A549 (cell line): ENCODE data around the gene NAGPA. TPM values are rescaled to one million over a fixed set of nuclear protein-coding genes. Genes with fewer than 3 reads are reported as not detected.

Experiments used
- ATAC-seq, 2 experiments: fragments of 200-7000 bp in 1 of 2; fragments of >200 bp in 1 of 2; cut with Nextera tagmentation in 1 of 2; cut with Tn5 transposase in 1 of 2; 3 replicates each; pipeline versions ENCODE4 v1.8.0 to v1.9.1; 2018 to 2020; ENCODE audit warnings: mild to moderate bottlenecking in 1 of 2, moderate library complexity in 1 of 2
- CTCF ChIA-PET: fragments of 300-600 bp; sonication (Branson Sonifier 250); formaldehyde crosslinking; extraction: SDS; loops from one replicate; lab custom pipeline; 2021; ENCODE audit warnings: antibody characterized with exemption, inconsistent platforms; lab: Yijun Ruan, JAX
- POLR2A ChIA-PET: fragments of 350-600 bp; formaldehyde crosslinking; extraction: SDS; loops from one replicate; lab custom pipeline; 2021; ENCODE audit warnings: antibody characterized with exemption, inconsistent platforms; lab: Yijun Ruan, JAX
- DNase-seq, 2 experiments: peaks; one replicate each; pipeline versions ENCODE4 v3.0.0 to v3.0.0-alpha.2; 2011 to 2016; ENCODE audit warnings: low read depth in 1 of 2, low spot score in 1 of 2
- FAIRE-seq: peaks from 2 replicates; lab custom pipeline; 2011; peaks lifted over from hg19 to GRCh38; lab: Jason Lieb, UNC
- H3K27ac ChIP-seq, 2 experiments: fragments of >200 bp; sonication (Bioruptor Twin); formaldehyde crosslinking; 3 replicates each; pipeline ENCODE4 v1.5.1; 2016 to 2017
- H3K4me1 ChIP-seq: fragments of >200 bp; sonication (Bioruptor Twin); formaldehyde crosslinking; 3 replicates; pipeline ENCODE4 v1.6.1; 2016
- H3K4me2 ChIP-seq: fragments of >200 bp; sonication (Bioruptor Twin); formaldehyde crosslinking; 3 replicates; pipeline ENCODE4 v1.6.1; 2016
- H3K4me3 ChIP-seq: fragments of >200 bp; sonication (Bioruptor Twin); formaldehyde crosslinking; 3 replicates; pipeline ENCODE4 v1.5.1; 2016
- H3K9me3 ChIP-seq: fragments of >200 bp; sonication (Bioruptor Twin); formaldehyde crosslinking; 3 replicates; pipeline ENCODE4 v1.6.1; 2016
- BHLHE40 ChIP-seq: IDR thresholded peaks from 2 replicates; pipeline ENCODE4 v1.6.1; 2012; ENCODE audit warnings: low read depth, low read length, inconsistent platforms
- CBX2 ChIP-seq: fragments of 200-600 bp; sonication (generic); IDR thresholded peaks from 2 replicates; pipeline ENCODE4 v1.6.1; 2016; ENCODE audit warnings: low read depth, mild to moderate bottlenecking, borderline replicate concordance
- CBX8 ChIP-seq: fragments of 200-600 bp; sonication (generic); IDR thresholded peaks from 2 replicates; pipeline ENCODE4 v1.6.1; 2016
- CHD2 ChIP-seq: fragments of 150-350 bp; IDR thresholded peaks from 2 replicates; pipeline ENCODE4 v1.6.1; 2014; ENCODE audit warnings: low read length; ENCODE audit not compliant: partially characterized antibody
- E2F6 ChIP-seq: IDR thresholded peaks from 2 replicates; pipeline ENCODE4 v1.6.1; 2012; ENCODE audit warnings: low read depth, borderline replicate concordance
- EHF ChIP-seq: fragments of 250-450 bp; sonication (Bioruptor Pico); IDR thresholded peaks from 2 replicates; pipeline ENCODE4 v1.5.0; 2020; ENCODE audit warnings: mild to moderate bottlenecking
- ELK1 ChIP-seq: fragments of 150-350 bp; IDR thresholded peaks from 2 replicates; pipeline ENCODE4 v1.6.1; 2014; ENCODE audit warnings: low read depth, mild to moderate bottlenecking, low read length
- FOSB ChIP-seq: fragments of 250-450 bp; sonication (Bioruptor Pico); IDR thresholded peaks from 2 replicates; pipeline ENCODE4 v1.5.0; 2020; ENCODE audit warnings: mild to moderate bottlenecking, moderate library complexity
- HDAC2 ChIP-seq: fragments of 200-600 bp; sonication (generic); IDR thresholded peaks from 2 replicates; pipeline ENCODE4 v1.6.1; 2016
- HMGXB4 ChIP-seq: fragments of 250-450 bp; sonication (Bioruptor Pico); IDR thresholded peaks from 2 replicates; pipeline ENCODE4 v1.5.0; 2021; ENCODE audit warnings: mild to moderate bottlenecking, moderate library complexity, borderline replicate concordance
- HOXA7 ChIP-seq: fragments of 250-450 bp; sonication (Bioruptor Pico); IDR thresholded peaks from 2 replicates; pipeline ENCODE4 v1.5.0; 2020; ENCODE audit warnings: mild to moderate bottlenecking, moderate library complexity
- HOXB13 ChIP-seq: fragments of 250-450 bp; sonication (Bioruptor Pico); IDR thresholded peaks from 2 replicates; pipeline ENCODE4 v1.5.0; 2020; ENCODE audit warnings: low read depth, mild to moderate bottlenecking, moderate library complexity
- JUN ChIP-seq, 2 experiments: fragments of >200 bp; sonication (Bioruptor Twin); formaldehyde crosslinking; IDR thresholded peaks; 2 replicates in 1 of 2; 3 replicates in 1 of 2; pipeline ENCODE4 v1.6.1; 2016 to 2017
- JUNB ChIP-seq: fragments of >200 bp; sonication (Bioruptor Twin); formaldehyde crosslinking; IDR thresholded peaks from 2 replicates; pipeline ENCODE4 v1.6.1; 2016
- MAFK ChIP-seq: fragments of 450-650 bp; IDR thresholded peaks from 2 replicates; pipeline ENCODE4 v1.6.1; 2014; ENCODE audit not compliant: partially characterized antibody
- MAX ChIP-seq: IDR thresholded peaks from 2 replicates; pipeline ENCODE4 v1.6.1; 2012
- MYC ChIP-seq: IDR thresholded peaks from 2 replicates; pipeline ENCODE4 v1.6.1; 2012; ENCODE audit warnings: mild to moderate bottlenecking, inconsistent platforms, low read length, improper control_type of control experiment, borderline replicate concordance
- NPAS2 ChIP-seq: fragments of 250-450 bp; sonication (Bioruptor Pico); IDR thresholded peaks from 2 replicates; pipeline ENCODE4 v1.8.0; 2022; ENCODE audit warnings: mild to moderate bottlenecking, moderate library complexity, borderline replicate concordance
- NR3C1 ChIP-seq: fragments of >200 bp; sonication (Bioruptor Twin); formaldehyde crosslinking; IDR thresholded peaks from 3 replicates; pipeline ENCODE4 v1.6.1; 2017
- PBX3 ChIP-seq: IDR thresholded peaks from 2 replicates; pipeline ENCODE4 v1.6.1; 2012
- RAD21 ChIP-seq, 2 experiments: fragments of >200 bp in 1 of 2; sonication (Bioruptor Twin) in 1 of 2; formaldehyde crosslinking in 1 of 2; IDR thresholded peaks in 1 of 2; conservative IDR thresholded peaks in 1 of 2; 2 replicates in 1 of 2; 3 replicates in 1 of 2; pipeline ENCODE4 v1.6.1; 2012 to 2018; ENCODE audit warnings: inconsistent platforms in 1 of 2
- RNF2 ChIP-seq: fragments of 200-600 bp; sonication (generic); IDR thresholded peaks from 2 replicates; pipeline ENCODE4 v1.6.1; 2016; ENCODE audit warnings: low read depth, mild to moderate bottlenecking, antibody characterized with exemption, moderate library complexity, borderline replicate concordance
- TFCP2L1 ChIP-seq: fragments of 250-450 bp; sonication (Bioruptor Pico); IDR thresholded peaks from 2 replicates; pipeline ENCODE4 v1.5.0; 2021; ENCODE audit warnings: mild to moderate bottlenecking
- ZFP36 ChIP-seq: fragments of 450-650 bp; IDR thresholded peaks from 2 replicates; pipeline ENCODE4 v1.6.1; 2014; ENCODE audit warnings: borderline replicate concordance; ENCODE audit not compliant: partially characterized antibody
- ZSCAN20 ChIP-seq: fragments of 250-450 bp; sonication (Bioruptor Pico); IDR thresholded peaks from 2 replicates; pipeline ENCODE4 v1.8.0; 2022; ENCODE audit warnings: mild to moderate bottlenecking, moderate library complexity
- WGBS: methylation state at CpG from one replicate; pipeline ENCODE4 v1.1.6; 2017; ENCODE audit errors: missing lambda C conversion rate; 5-methylcytosine and 5-hydroxymethylcytosine counted together
- polyA plus RNA-seq, 4 experiments: library from polyadenylated mRNA; depleted of rRNA in 3 of 4; stranded (reverse); fragments of >200 nt; fragmentation: RNase III in 1 of 4; extraction: RNeasy Plus Mini Kit Qiagen cat#74134 plus additional on column Dnase treatment in 1 of 4; gene quantifications; 2 replicates in 3 of 4; 3 replicates in 1 of 4; pipeline ENCODE4 v1.2.3, GENCODE V29; 2011 to 2017

Gene NAGPA
- polyA plus RNA-seq, 2 of the 4 experiments (the other 2 are of a cell fraction) = 6.5 to 17.3 TPM

- TF ChIP-seq MYC = no peak
- no peak for TF ChIP-seq PBX3
- no peak for TF ChIP-seq JUNB
- TF ChIP-seq ZFP36 = no peak
- no peak for TF ChIP-seq HOXB13
- TF ChIP-seq NPAS2 (CRISPR knock-in tag) = no peak
- no peak for TF ChIP-seq RNF2
- TF ChIP-seq ZSCAN20 (CRISPR knock-in tag) = no peak
- TF ChIP-seq, all 56 proteins: peak for 0
These were observed 2.1 kb upstream of the NAGPA start (continued) for GRCh38 chr16:5035909-5036227.

GRCh38 chr16:5034167-5034523 lies 410 bp upstream of the NAGPA start:
- DNase-seq (no peak), ATAC-seq (no peak), FAIRE-seq (no peak)
- H3K4me3 ChIP-seq = peak overlapping the region; percentile 92
- POLR2A ChIA-PET = interaction anchor here (0.5 to 1.3 kb wide), 3 partner anchors 8 to 18 kb away, joined by 3 to 5 read pairs (median 3); no protein-coding TSS in a partner anchor
- peak overlapping the region; percentile 85 for H3K4me2 ChIP-seq
- no peaks in the 10 kb centered on the region for H3K9me3 ChIP-seq
- TF ChIP-seq RAD21 (conservative IDR thresholded peaks at IDR 0.05 in 1 of 2, IDR thresholded peaks at IDR 0.05 in 1 of 2) (no peak), FOSB (CRISPR knock-in tag) (no peak), CBX2 (no peak), HDAC2 (no peak), PBX3 (no peak), MAFK (no peak)
- peak overlapping the region; percentile 79 to 89 for H3K27ac ChIP-seq
- 15% methylated on average over 2 of the region's 2 CpGs for WGBS
- peaks cover 11% of the 10 kb centered on the region for H3K4me1 ChIP-seq
- CTCF ChIA-PET = interaction anchor here (0.5 to 2.5 kb wide), 3 partner anchors 9 to 1412 kb away, joined by 3 to 12 read pairs (median 3); no protein-coding TSS in a partner anchor

GRCh38 chr16:5032748-5033167 lies 977 bp downstream of the NAGPA start:
- peak in 1 of 2 experiments; percentile 9; a peak in 1 of 6 replicates for ATAC-seq

More at GRCh38 chr16:5032748-5033167, 977 bp downstream of the NAGPA start:
- no peak for DNase-seq
- Histone ChIP-seq H3K9me3 (no peaks in the 10 kb centered on the region), H3K4me1 (peaks cover 11% of the 10 kb centered on the region), H3K27ac (peak overlapping the region; percentile 79 to 89; a peak in 5 of 6 replicates), H3K4me3 (peak overlapping the region; percentile 92), H3K4me2 (peak overlapping the region; percentile 85)
- WGBS = 23% methylated on average over 12 of the region's 12 CpGs
- no peak for FAIRE-seq
- ChIA-PET CTCF (interaction anchor here (1.7 to 2.5 kb wide), 2 partner anchors 8 to 24 kb away, joined by 4 to 12 read pairs; no protein-coding TSS in a partner anchor), POLR2A (no interaction called here)
- TF ChIP-seq ELK1 (no peak), HMGXB4 (no peak), MAX (no peak), TFCP2L1 (CRISPR knock-in tag) (no peak), NR3C1 (no peak), CHD2 (no peak), CBX8 (no peak), HOXA7 (CRISPR knock-in tag) (no peak), BHLHE40 (no peak), NPAS2 (CRISPR knock-in tag) (no peak), E2F6 (no peak), RNF2 (no peak), EHF (no peak), ZSCAN20 (CRISPR knock-in tag) (no peak), JUN (IDR thresholded peaks at IDR 0.05) (no peak)
- TF ChIP-seq, all 56 proteins: peak for 0
